HEK293 (cell line): ENCODE data around the gene CACNA1E.

Source experiments
- CTCF ChIA-PET: fragments of 350-600 bp; formaldehyde crosslinking; extraction: SDS; loops from one replicate; lab custom pipeline; 2021; ENCODE audit warnings: antibody characterized with exemption; lab: Yijun Ruan, JAX
- POLR2A ChIA-PET: fragments of 300-600 bp; formaldehyde crosslinking; extraction: SDS; loops from one replicate; lab custom pipeline; 2020; ENCODE audit warnings: antibody characterized with exemption, inconsistent platforms; lab: Yijun Ruan, JAX
- H3K27ac ChIP-seq: fragments of 200-500 bp; sonication (Bioruptor generic); 2 replicates; pipeline ENCODE4 v1.5.1; 2014; ENCODE audit warnings: low read depth, low read length, control low read depth, inconsistent platforms; ENCODE audit errors: extremely low read depth
- H3K36me3 ChIP-seq, 2 experiments: fragments of 200-500 bp in 1 of 2; sonication (Bioruptor generic) in 1 of 2; 1 replicate in 1 of 2; 2 replicates in 1 of 2; pipeline ENCODE4 v1.5.1; 2014 to 2017; ENCODE audit warnings: inconsistent platforms in 2 of 2, low read length in 2 of 2; ENCODE audit not compliant: control insufficient read depth in 2 of 2, insufficient read depth in 1 of 2
- H3K4me1 ChIP-seq: fragments of 200-500 bp; sonication (Bioruptor generic); 2 replicates; pipeline ENCODE4 v1.5.1; 2014; ENCODE audit warnings: mild to moderate bottlenecking, low read length, inconsistent platforms; ENCODE audit not compliant: control insufficient read depth, insufficient read depth
- H3K4me3 ChIP-seq: 2 replicates; pipeline ENCODE4 v1.5.1; 2011; ENCODE audit warnings: low read depth, mild to moderate bottlenecking, control low read depth, low read length, moderate library complexity
- H3K9me3 ChIP-seq: fragments of 200-500 bp; sonication (Bioruptor generic); 2 replicates; pipeline ENCODE4 v1.5.1; 2014; ENCODE audit warnings: low read depth, low read length, inconsistent platforms; ENCODE audit not compliant: control insufficient read depth, insufficient read depth
- ELK4 ChIP-seq: IDR thresholded peaks from 2 replicates; pipeline ENCODE4 v1.6.1; 2011; ENCODE audit warnings: mild to moderate bottlenecking, low read depth, low read length, borderline replicate concordance
- SP7 ChIP-seq: fragments of 450-650 bp; formaldehyde crosslinking; IDR thresholded peaks from 2 replicates; pipeline ENCODE4 v1.5.1; 2016; ENCODE audit warnings: missing biosample characterization, missing genetic modification characterization
- TSHZ1 ChIP-seq: fragments of 450-650 bp; formaldehyde crosslinking; IDR thresholded peaks from 2 replicates; pipeline ENCODE4 v1.5.1; 2016; ENCODE audit warnings: missing biosample characterization, missing genetic modification characterization, borderline replicate concordance
- ZBTB17 ChIP-seq: fragments of 450-650 bp; formaldehyde crosslinking; IDR thresholded peaks from 2 replicates; pipeline ENCODE4 v1.5.1; 2016; ENCODE audit warnings: missing biosample characterization, missing genetic modification characterization
- ZFP37 ChIP-seq: fragments of 450-650 bp; formaldehyde crosslinking; IDR thresholded peaks from 2 replicates; pipeline ENCODE4 v1.5.1; 2016; ENCODE audit warnings: missing biosample characterization, missing genetic modification characterization
- ZNF132 ChIP-seq: fragments of 450-650 bp; formaldehyde crosslinking; IDR thresholded peaks from 2 replicates; pipeline ENCODE4 v1.5.1; 2017; ENCODE audit warnings: missing biosample characterization, missing genetic modification characterization, borderline replicate concordance
- ZNF140 ChIP-seq: fragments of 450-650 bp; formaldehyde crosslinking; IDR thresholded peaks from 2 replicates; pipeline ENCODE4 v1.5.1; 2016; ENCODE audit warnings: missing biosample characterization, missing genetic modification characterization
- ZNF221 ChIP-seq: fragments of 450-650 bp; formaldehyde crosslinking; IDR thresholded peaks from 2 replicates; pipeline ENCODE4 v1.5.1; 2017; ENCODE audit warnings: missing biosample characterization, missing genetic modification characterization, borderline replicate concordance
- ZNF274 ChIP-seq, 2 experiments: fragments of 200-500 bp in 1 of 2; fragments of 450-650 bp in 1 of 2; sonication (Bioruptor generic) in 1 of 2; formaldehyde crosslinking in 1 of 2; IDR thresholded peaks; 2 replicates each; pipeline versions ENCODE4 v1.5.1 to v1.6.1; 2014 to 2016; ENCODE audit warnings: borderline replicate concordance in 1 of 2, inconsistent platforms in 1 of 2, low read length in 1 of 2, missing biosample characterization in 1 of 2, missing genetic modification characterization in 1 of 2
- ZNF302 ChIP-seq: fragments of 450-650 bp; formaldehyde crosslinking; IDR thresholded peaks from 2 replicates; pipeline ENCODE4 v1.5.1; 2016; ENCODE audit warnings: missing biosample characterization, missing genetic modification characterization, low read depth
- ZNF48 ChIP-seq: fragments of 450-650 bp; formaldehyde crosslinking; IDR thresholded peaks from 2 replicates; pipeline ENCODE4 v1.5.1; 2016; ENCODE audit warnings: missing biosample characterization, missing genetic modification characterization
- ZNF560 ChIP-seq: fragments of 450-650 bp; formaldehyde crosslinking; IDR thresholded peaks from 2 replicates; pipeline ENCODE4 v1.5.1; 2017; ENCODE audit warnings: missing biosample characterization, missing genetic modification characterization, borderline replicate concordance
- ZNF624 ChIP-seq: fragments of 450-650 bp; formaldehyde crosslinking; IDR thresholded peaks from 2 replicates; pipeline ENCODE4 v1.5.1; 2017; ENCODE audit warnings: missing biosample characterization, missing genetic modification characterization
- TF ChIP-seq, protein P1 (sequence below): fragments of 450-650 bp; formaldehyde crosslinking; IDR thresholded peaks from 2 replicates; pipeline ENCODE4 v1.5.1; 2016; ENCODE audit warnings: missing biosample characterization, missing genetic modification characterization
- TF ChIP-seq, protein P2 (sequence below): fragments of 450-650 bp; formaldehyde crosslinking; IDR thresholded peaks from 2 replicates; pipeline ENCODE4 v1.5.1; 2016; ENCODE audit warnings: missing biosample characterization, missing genetic modification characterization
- TF ChIP-seq, protein P3 (sequence below): fragments of 450-650 bp; formaldehyde crosslinking; IDR thresholded peaks from 2 replicates; pipeline ENCODE4 v1.5.0; 2017; ENCODE audit warnings: missing biosample characterization, missing genetic modification characterization, borderline replicate concordance
- TF ChIP-seq, protein P4 (sequence below): fragments of 450-650 bp; formaldehyde crosslinking; IDR thresholded peaks from 2 replicates; pipeline ENCODE4 v1.5.1; 2016; ENCODE audit warnings: missing biosample characterization, missing genetic modification characterization
- TF ChIP-seq, protein P5 (sequence below): fragments of 450-650 bp; formaldehyde crosslinking; IDR thresholded peaks from 2 replicates; pipeline ENCODE4 v1.5.1; 2016; ENCODE audit warnings: missing biosample characterization, missing genetic modification characterization
- TF ChIP-seq, protein P6 (sequence below): fragments of 450-650 bp; formaldehyde crosslinking; IDR thresholded peaks from 2 replicates; pipeline ENCODE4 v1.5.1; 2016; ENCODE audit warnings: missing biosample characterization, missing genetic modification characterization

The CACNA1E gene

DNA sequence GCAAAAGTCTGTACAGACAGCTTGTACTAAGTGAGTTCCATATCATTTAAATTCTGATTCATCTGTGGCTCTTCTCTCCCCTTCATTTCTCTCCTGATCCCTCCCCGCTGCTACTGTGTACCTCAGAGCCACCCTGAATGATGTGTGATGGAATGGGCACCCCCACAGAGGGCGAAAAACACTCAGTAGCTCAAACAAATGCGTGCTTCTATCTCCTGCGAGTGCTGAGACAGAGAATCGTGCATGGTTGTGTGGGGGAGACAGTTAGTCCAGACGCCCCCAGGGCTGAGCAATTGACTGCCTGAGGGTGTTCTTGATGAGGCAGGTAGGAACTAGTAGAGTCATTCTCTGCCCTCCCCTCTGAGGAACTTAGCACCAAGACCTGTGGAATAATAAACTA, 308.4 kb downstream of the CACNA1E start:
- no peaks in the 10 kb centered on the region for H3K9me3 ChIP-seq
- POLR2A ChIA-PET: no interaction called here
- H3K36me3 ChIP-seq: no peaks in the 10 kb centered on the region
- TF ChIP-seq, protein P1, sequence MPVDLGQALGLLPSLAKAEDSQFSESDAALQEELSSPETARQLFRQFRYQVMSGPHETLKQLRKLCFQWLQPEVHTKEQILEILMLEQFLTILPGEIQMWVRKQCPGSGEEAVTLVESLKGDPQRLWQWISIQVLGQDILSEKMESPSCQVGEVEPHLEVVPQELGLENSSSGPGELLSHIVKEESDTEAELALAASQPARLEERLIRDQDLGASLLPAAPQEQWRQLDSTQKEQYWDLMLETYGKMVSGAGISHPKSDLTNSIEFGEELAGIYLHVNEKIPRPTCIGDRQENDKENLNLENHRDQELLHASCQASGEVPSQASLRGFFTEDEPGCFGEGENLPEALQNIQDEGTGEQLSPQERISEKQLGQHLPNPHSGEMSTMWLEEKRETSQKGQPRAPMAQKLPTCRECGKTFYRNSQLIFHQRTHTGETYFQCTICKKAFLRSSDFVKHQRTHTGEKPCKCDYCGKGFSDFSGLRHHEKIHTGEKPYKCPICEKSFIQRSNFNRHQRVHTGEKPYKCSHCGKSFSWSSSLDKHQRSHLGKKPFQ (tag by site-specific recombination): no peak
- no peak for TF ChIP-seq ZNF302 (tag by site-specific recombination)
- TF ChIP-seq ZBTB17: no peak
- TF ChIP-seq, protein P2, sequence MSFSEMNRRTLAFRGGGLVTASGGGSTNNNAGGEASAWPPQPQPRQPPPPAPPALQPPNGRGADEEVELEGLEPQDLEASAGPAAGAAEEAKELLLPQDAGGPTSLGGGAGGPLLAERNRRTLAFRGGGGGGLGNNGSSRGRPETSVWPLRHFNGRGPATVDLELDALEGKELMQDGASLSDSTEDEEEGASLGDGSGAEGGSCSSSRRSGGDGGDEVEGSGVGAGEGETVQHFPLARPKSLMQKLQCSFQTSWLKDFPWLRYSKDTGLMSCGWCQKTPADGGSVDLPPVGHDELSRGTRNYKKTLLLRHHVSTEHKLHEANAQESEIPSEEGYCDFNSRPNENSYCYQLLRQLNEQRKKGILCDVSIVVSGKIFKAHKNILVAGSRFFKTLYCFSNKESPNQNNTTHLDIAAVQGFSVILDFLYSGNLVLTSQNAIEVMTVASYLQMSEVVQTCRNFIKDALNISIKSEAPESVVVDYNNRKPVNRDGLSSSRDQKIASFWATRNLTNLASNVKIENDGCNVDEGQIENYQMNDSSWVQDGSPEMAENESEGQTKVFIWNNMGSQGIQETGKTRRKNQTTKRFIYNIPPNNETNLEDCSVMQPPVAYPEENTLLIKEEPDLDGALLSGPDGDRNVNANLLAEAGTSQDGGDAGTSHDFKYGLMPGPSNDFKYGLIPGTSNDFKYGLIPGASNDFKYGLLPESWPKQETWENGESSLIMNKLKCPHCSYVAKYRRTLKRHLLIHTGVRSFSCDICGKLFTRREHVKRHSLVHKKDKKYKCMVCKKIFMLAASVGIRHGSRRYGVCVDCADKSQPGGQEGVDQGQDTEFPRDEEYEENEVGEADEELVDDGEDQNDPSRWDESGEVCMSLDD: no peak
- no peak for TF ChIP-seq ZNF274 (IDR thresholded peaks at IDR 0.05; ENCODE audit: low read length)
- no peak for TF ChIP-seq ZNF274 (tag by site-specific recombination; IDR thresholded peaks at IDR 0.05; ENCODE audit: borderline replicate concordance)
- TF ChIP-seq, protein P3, sequence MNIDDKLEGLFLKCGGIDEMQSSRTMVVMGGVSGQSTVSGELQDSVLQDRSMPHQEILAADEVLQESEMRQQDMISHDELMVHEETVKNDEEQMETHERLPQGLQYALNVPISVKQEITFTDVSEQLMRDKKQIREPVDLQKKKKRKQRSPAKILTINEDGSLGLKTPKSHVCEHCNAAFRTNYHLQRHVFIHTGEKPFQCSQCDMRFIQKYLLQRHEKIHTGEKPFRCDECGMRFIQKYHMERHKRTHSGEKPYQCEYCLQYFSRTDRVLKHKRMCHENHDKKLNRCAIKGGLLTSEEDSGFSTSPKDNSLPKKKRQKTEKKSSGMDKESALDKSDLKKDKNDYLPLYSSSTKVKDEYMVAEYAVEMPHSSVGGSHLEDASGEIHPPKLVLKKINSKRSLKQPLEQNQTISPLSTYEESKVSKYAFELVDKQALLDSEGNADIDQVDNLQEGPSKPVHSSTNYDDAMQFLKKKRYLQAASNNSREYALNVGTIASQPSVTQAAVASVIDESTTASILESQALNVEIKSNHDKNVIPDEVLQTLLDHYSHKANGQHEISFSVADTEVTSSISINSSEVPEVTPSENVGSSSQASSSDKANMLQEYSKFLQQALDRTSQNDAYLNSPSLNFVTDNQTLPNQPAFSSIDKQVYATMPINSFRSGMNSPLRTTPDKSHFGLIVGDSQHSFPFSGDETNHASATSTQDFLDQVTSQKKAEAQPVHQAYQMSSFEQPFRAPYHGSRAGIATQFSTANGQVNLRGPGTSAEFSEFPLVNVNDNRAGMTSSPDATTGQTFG (tag by site-specific recombination): no peak
- TF ChIP-seq ZNF624 (tag by site-specific recombination): no peak
- no peak for TF ChIP-seq SP7 (tag by site-specific recombination)
- TF ChIP-seq ZNF221: no peak
- TF ChIP-seq ZNF48 (tag by site-specific recombination): no peak
- TF ChIP-seq ZNF140 (tag by site-specific recombination): no peak
- no peak overlapping the region for H3K27ac ChIP-seq
- CTCF ChIA-PET: no interaction called here
- no peaks in the 10 kb centered on the region for H3K4me1 ChIP-seq
- H3K4me3 ChIP-seq: no peak overlapping the region

DNA sequence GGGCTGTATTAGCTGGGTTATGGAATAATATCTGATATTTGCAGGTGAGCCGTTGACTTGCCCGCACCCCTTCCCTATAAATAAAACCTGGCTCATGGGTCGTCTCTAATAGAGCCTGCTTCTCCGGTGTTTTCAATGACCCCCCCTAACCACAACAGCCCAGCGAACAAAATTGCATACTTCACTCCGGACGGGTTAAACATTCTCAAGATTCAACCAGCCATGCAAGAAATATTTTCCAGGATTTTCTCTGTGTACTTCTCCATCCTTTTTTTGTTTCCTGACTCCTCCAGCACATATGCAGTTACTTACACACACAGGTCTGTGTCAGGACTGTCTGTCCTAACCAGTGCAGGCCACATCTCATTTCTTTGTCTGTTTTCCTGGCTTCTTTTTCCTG, 310.5 kb downstream of the CACNA1E start:
- CTCF ChIA-PET: no interaction called here
- Histone ChIP-seq H3K36me3 (no peaks in the 10 kb centered on the region), H3K4me3 (no peak overlapping the region), H3K9me3 (no peaks in the 10 kb centered on the region), H3K27ac (no peak overlapping the region), H3K4me1 (no peaks in the 10 kb centered on the region)
- POLR2A ChIA-PET: no interaction called here
- TF ChIP-seq, protein P4, sequence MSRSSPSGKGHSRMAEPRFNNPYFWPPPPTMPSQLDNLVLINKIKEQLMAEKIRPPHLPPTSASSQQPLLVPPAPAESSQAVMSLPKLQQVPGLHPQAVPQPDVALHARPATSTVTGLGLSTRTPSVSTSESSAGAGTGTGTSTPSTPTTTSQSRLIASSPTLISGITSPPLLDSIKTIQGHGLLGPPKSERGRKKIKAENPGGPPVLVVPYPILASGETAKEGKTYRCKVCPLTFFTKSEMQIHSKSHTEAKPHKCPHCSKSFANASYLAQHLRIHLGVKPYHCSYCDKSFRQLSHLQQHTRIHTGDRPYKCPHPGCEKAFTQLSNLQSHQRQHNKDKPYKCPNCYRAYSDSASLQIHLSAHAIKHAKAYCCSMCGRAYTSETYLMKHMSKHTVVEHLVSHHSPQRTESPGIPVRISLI (tag by site-specific recombination): no peak
- TF ChIP-seq, protein P5, sequence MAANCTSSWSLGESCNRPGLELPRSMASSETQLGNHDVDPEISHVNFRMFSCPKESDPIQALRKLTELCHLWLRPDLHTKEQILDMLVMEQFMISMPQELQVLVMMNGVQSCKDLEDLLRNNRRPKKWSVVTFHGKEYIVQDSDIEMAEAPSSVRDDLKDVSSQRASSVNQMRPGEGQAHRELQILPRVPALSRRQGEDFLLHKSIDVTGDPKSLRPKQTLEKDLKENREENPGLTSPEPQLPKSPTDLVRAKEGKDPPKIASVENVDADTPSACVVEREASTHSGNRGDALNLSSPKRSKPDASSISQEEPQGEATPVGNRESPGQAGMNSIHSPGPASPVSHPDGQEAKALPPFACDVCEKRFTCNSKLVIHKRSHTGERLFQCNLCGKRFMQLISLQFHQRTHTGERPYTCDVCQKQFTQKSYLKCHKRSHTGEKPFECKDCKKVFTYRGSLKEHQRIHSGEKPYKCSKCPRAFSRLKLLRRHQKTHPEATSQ (tag by site-specific recombination): no peak
- TF ChIP-seq ZNF560 (no peak), ZNF132 (tag by site-specific recombination) (no peak), TSHZ1 (tag by site-specific recombination) (no peak), ELK4 (no peak), ZFP37 (tag by site-specific recombination) (no peak)
- TF ChIP-seq, protein P6, sequence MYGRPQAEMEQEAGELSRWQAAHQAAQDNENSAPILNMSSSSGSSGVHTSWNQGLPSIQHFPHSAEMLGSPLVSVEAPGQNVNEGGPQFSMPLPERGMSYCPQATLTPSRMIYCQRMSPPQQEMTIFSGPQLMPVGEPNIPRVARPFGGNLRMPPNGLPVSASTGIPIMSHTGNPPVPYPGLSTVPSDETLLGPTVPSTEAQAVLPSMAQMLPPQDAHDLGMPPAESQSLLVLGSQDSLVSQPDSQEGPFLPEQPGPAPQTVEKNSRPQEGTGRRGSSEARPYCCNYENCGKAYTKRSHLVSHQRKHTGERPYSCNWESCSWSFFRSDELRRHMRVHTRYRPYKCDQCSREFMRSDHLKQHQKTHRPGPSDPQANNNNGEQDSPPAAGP (tag by site-specific recombination): no peak
